CD4-positive, alpha-beta T cell treated with Interleukin-6 at 100 ng/mL for 8 hours (primary cell): ENCODE measurements around the gene C9.
"Not testable (repeated sequence)": the region's sequence is repeated elsewhere in the genome, so short reads cannot be mapped to it uniquely, and the experiment has no call there.

Experiments
- DNase-seq: peaks from one replicate; pipeline ENCODE4 v3.0.0-alpha.2; 2020; ENCODE audit warnings: mixed read lengths, low spot score

C9 gene

DNA sequence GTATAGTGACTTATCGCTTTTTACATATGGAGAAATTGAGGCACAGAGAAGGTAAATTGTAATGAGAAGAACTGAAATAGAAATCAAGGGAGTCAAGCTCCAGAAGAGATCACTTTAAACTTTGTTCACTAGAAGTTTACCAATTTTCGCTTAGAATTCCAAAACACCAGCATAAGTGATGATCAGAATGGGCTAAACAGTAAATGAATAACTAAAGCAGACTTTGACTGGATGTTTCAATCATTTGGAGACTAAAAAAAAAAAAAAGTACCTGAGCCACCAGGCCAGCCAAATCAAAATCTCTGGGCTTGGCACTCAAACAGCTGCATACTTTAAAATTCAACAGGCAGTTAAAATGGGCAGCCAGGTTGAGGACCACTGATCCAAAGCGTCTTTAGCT lies 106.7 kb downstream of the C9 start:
- no peak for DNase-seq

DNA sequence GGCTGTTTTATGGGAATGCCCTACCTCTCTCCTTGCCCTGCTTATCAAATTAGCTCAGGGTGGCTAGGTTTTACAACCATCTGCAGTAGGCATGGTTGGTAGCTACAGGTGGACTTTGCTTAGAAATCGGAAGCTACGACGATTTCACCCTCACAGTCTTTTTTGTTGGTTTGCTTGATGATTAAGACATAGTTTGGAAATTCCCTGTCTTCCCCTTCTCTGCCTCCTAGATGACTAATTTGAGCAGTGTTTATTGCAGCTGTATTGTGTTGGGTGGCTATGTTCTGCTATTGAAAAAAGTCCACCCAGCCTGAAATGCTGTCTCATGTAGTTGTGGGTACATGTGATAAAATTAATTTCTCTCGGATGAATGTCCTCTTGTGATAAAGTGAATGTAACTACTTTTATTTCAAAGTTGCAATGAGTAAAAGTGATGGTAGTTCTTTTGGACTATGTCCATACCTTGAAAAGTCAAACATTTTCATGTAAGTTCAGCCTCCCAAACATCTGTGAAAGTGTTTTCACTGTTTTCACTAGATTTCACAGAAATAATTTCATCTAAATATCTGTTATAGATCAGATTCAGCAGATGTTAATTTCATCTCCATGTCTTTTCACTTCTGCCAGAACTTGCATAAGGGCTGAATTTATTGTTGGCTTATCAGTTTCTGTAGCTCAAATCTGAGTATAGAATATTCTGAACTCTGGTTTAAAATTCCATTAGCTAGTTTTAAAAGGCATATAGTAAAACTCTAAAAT lies 107.6 kb downstream of the C9 start:
- DNase-seq = peak; percentile 57

DNA sequence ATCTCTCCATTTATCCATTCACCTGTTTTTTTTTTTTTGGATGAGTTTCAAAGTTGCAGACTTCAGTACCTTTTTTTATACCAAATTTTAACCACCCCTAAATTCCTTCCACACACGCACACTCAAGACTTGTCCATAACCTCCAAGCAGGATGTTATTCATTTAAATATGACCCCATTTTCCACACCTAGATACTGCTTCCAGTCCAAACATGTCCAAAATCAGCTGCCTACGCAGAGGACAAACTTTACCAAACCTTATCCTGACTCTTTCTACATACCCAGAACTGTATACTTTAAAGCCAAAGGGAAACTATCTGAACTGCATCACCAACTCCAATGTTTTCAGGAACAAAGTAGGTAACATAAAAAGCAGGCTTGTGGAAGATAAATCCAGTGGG lies 108.9 kb downstream of the C9 start:
- no peak for DNase-seq

DNA sequence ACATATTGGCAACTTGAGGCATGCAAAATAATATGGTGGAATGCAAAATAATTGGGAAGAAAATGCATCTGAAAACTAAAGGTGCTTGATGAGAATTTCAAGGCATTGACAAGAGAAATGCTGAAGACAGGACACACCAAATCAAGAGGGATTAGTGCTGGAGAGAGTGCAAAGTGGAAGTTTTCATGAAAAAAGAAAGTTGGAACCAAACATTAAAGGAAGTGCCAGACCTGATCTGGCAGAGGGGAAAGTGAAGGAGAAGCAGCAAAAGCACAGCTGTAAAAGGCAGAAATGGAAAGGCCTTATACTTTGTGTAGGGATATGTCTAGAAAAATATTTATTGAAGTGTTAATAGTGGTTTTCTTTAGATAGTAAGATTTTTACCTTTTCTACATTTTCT lies 109.6 kb downstream of the C9 start:
- DNase-seq = no peak

DNA sequence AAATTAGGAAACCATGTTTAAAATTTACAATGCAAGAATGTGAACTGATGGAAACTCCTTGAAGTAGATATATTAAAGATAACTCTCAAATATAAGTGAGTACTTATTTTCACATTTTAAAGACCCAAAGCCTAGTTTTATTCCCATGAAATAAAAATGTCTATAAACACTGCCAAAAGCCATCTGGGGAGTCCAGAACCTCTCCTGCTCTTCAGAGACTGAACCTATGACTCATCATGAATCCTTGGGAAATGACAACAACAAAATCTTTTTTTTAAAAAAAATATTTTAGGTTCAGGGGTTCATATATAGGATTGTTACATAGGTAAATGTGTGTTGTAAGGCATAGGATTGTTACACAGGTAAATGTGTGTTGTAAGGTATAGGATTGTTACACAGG lies 111.1 kb downstream of the C9 start:
- DNase-seq = no peak

DNA sequence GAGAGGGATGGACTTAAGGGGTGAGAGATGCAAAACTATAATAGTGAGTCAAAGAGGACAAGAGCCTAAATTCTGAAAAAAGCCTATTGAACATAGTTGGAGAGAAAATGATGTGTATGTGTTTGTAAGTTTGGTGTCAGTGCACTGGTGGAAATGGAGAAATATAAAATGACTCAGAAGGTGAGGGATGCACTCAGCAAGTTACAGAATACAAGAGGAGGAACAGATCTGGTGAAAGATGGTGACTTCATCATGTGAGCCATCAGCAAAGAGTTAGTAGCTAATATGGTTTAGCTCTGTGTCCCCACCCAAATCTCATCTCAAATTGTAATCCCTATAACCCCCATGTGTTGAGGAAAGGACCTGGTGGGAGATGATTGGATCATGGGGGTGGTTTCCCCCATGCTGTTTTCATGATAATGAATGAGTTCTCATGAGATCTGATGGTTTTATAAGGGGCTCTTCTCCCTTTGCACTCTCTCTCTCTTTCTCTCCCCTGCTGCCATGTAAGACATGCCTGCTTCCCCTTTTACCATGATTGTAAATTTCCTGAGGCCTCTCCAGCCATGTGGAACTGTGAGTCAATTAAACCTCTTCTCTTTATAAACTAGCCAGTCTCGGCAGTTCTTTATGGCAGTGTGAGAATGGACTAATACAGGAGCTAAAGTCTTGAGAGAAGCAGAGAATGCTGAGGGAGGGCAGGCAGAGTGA lies 114.6 kb downstream of the C9 start:
- no peak for DNase-seq

DNA sequence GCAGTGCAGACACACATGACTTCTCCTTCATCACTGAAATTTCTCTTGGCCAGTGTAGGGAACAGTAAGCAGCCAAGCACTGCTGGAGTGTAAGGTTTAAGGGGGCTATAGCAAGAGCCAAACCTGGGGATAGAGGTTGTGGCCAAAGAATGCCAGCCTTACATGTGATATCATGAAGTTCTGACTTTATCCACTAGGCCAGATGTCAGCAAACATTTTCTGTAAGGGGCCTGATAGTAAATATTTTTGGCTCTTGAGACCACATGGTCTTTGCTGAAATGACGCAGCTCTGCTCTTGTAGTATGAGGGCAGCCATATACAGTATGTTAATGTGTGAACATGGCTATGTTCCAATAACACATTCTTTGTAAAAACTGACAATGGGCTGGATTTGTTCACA lies 115.2 kb downstream of the C9 start:
- no peak for DNase-seq

DNA sequence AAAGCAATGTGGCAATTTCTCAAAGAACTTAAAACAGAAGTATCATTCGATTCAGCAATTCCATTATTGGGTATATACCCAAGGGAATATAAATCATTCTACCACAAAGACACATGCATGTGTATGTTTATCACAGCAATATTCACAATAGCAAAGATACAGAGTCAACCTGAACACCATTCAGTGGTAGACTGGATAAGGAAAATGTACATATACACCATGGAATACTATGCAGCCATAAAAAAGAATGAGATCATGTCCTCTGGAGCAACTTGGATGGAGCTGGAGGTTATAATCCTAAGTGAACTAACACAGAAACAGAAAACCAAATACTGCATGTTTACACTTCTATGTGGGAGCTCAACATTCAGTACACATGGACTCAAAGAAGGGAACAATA lies 123.5 kb downstream of the C9 start:
- DNase-seq = no peak

DNA sequence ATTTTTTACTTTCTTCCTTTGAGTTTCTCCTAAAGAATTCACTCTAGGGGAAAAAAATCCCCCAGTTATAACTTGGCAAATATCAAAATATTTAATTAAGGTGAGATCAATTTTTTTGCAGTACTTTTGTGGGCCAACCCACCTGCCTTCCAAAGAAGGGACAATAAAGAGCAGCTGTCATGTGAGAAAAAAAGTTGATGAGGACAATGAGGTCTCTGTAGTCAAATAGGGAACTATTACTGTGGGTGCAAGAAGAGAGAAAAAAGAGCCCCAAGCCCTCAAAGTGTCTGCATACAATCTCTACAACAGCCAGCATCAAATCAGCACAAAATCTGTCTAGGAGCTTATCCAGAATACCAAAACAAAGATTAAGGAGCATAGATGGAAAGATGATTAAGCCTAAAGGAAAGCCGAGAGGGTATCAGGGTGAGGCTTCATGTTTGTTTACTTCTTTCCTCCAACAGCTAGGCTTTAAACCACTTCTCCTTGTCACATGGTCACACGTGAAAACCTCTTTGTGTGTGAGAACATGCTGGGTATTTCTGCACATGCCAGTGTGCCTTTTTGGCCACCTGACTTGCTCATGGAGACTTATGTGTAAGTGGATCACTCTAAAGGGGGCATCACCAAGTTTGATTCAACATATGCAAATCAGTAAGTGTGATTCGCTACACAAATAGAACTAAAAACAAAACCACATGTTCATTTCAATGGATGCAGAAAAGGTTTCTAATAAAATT lies 125.8 kb downstream of the C9 start:
- no peak for DNase-seq

DNA sequence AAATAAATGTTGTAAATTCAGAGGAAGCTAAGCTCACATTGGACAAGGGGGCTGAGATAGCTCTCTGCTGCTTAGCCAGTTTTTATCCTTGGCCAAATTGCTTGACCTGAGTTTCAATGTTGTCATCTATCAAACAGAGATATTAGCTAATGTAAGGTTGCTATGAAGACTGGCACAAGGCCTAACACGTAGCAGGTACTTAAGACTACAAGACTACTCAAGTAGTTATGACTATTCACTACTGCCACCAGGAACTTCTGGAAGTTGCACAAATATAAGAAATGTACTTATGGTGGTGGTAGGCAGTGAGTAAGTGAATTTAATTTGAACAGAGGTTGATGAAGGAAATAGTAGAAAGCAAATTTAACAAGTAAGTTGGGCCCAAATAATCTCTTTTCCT lies 127.6 kb downstream of the C9 start:
- DNase-seq = no peak

DNA sequence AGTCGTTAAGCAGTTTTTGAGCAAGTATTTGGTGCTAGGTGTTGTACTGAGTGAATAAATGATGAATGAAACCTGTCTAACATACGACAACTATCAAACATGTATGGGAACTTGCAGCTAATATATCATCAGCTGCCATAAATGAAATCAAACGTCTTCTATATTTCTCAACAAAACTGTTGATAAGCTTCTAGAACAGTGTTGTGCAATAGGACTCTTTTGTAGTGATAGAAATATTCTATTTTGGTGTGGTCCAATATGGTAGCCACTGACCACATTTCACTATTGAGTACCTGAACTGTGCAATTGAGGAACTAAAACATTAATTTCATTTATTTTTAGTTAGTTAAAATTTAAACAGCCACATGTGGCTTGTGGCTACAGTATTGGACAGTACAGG lies 128.6 kb downstream of the C9 start:
- no peak for DNase-seq

DNA sequence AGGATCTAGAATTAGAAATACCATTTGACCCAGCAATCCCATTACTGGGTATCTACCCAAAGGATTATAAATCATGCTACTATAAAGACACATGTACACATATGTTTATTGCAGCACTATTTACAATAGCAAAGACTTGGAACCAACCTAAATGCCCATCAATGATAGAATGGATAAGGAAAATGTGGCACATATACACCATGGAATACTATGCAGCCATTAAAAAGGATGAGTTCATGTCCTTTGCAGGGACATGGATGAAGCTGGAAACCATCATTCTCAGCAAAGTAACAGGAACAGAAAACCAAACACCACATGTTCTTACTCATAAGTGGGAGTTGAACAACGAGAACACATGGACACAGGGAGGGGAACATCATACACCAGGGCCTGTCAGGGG lies 129.8 kb downstream of the C9 start:
- not testable (repeated sequence) for DNase-seq
